Adipocyte (in vitro differentiated cells): Measurements from ENCODE around the gene ROPN1L.
"Not testable (repeated sequence)": the region's sequence is repeated elsewhere in the genome, so short reads cannot be mapped to it uniquely, and the experiment has no call there.

Experiments used
- DNase-seq: peaks from one replicate; pipeline ENCODE4 v3.0.0-alpha.2; 2015; ENCODE audit warnings: low read depth
- H3K27me3 ChIP-seq: replicated peaks from 2 replicates; pipeline ENCODE4 v1.7.0; 2013; ENCODE audit warnings: mild to moderate bottlenecking, low read length, moderate library complexity; ENCODE audit not compliant: control insufficient read depth, insufficient read depth
- H3K36me3 ChIP-seq: 2 replicates; pipeline ENCODE4 v1.7.0; 2013; ENCODE audit warnings: low read length, mild to moderate bottlenecking, moderate library complexity; ENCODE audit not compliant: control insufficient read depth, insufficient read depth, severe bottlenecking
- H3K4me1 ChIP-seq: 2 replicates; pipeline ENCODE4 v1.7.0; 2013; ENCODE audit warnings: mild to moderate bottlenecking, low read length, moderate library complexity; ENCODE audit not compliant: control insufficient read depth, insufficient read depth
- H3K4me3 ChIP-seq: 2 replicates; pipeline ENCODE4 v1.7.0; 2013; ENCODE audit warnings: mild to moderate bottlenecking, low read length, moderate library complexity
- H3K9ac ChIP-seq: 2 replicates; pipeline ENCODE4 v1.7.0; 2013; ENCODE audit warnings: mild to moderate bottlenecking, low read length, moderate library complexity
- H3K9me3 ChIP-seq: 2 replicates; pipeline ENCODE4 v1.7.0; 2013; ENCODE audit warnings: mild to moderate bottlenecking, low read length, moderate library complexity; ENCODE audit not compliant: control insufficient read depth

Gene ROPN1L

DNA sequence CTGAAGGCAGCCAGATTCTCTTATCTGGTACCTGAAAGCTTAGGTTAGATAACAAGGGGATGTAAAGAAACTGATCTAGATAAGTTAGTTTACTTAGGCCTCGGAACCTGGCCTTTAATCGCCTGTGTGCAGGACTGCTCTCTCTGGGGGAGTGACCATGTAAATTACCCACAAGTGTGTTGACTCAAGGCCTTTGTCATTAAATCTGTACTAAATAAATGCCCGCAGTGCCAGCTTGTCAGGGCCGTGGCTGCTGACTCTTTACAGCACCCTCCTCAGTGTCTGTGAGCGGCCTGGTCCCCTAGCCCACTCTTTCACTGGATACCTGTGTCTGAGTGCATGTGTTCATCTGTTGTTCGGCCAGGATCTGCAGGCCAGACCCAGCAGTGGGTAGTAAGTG, 52.8 kb downstream of the ROPN1L start:
- not testable (repeated sequence) for H3K36me3 ChIP-seq, H3K27me3 ChIP-seq, H3K9ac ChIP-seq, H3K4me1 ChIP-seq, DNase-seq, H3K9me3 ChIP-seq, H3K4me3 ChIP-seq

GRCh38 chr5:10497554-10497953, 55.9 kb downstream of the ROPN1L start:
- no peak overlapping the region for H3K9ac ChIP-seq
- H3K4me3 ChIP-seq, result no peak overlapping the region
- DNase-seq, result no peak
- peaks cover 8% of the 10 kb centered on the region for H3K9me3 ChIP-seq
- peaks cover 12% of the 10 kb centered on the region for H3K4me1 ChIP-seq
- no peaks in the 10 kb centered on the region for H3K36me3 ChIP-seq
- H3K27me3 ChIP-seq, result no peaks in the 10 kb centered on the region

DNA sequence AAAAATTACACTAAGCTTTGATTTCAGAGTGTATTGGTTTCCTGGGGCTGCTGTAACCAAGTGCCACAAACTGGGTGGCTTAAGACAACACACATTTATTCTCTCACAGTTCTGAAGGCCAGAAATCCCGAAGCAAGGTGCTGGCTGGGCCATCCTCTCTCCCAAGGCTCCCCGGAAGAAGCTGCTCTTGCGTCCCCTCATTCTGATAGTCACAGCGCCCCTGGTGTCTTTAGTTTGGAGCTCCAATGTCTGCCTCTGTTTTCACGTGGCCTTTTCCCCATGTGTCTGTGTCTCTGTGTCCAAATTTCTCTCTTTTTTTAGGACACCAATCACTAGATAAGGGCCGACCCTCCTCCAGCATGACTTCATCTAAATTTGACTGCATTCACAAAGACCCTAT, 56.7 kb downstream of the ROPN1L start:
- no peaks in the 10 kb centered on the region for H3K27me3 ChIP-seq

DNA sequence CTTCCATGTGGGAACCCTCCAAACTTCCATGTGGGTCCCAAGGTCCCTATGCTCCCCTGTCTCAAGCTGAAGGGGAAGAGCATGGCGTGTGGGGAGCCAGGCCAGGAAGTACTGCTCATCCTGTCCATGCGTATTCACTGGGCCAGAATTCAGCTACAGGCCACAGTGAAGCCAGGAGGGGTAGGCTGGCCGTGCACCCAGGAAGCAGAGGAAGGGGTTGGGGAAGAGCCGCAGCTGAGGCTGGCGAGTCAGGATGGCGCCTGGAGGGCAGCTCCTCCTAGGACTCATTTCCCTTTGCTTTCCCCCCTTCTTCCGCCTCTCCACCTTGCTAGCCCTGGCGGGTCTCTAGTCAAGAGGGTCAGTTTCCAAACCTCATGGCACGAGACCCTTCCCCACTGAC, 57.4 kb downstream of the ROPN1L start:
- Histone ChIP-seq H3K27me3 (no peaks in the 10 kb centered on the region), H3K4me1 (peaks cover 12% of the 10 kb centered on the region), H3K4me3 (no peak overlapping the region), H3K9ac (no peak overlapping the region), H3K36me3 (no peaks in the 10 kb centered on the region), H3K9me3 (peaks cover 8% of the 10 kb centered on the region)
- DNase-seq, result no peak

More for the DNA sequence above, 56.7 kb downstream of the ROPN1L start:
- H3K4me1 ChIP-seq, result peaks cover 12% of the 10 kb centered on the region
- H3K9me3 ChIP-seq, result peaks cover 8% of the 10 kb centered on the region
- H3K36me3 ChIP-seq, result no peaks in the 10 kb centered on the region
- H3K9ac ChIP-seq, result no peak overlapping the region
- H3K4me3 ChIP-seq, result no peak overlapping the region
- DNase-seq, result no peak

DNA sequence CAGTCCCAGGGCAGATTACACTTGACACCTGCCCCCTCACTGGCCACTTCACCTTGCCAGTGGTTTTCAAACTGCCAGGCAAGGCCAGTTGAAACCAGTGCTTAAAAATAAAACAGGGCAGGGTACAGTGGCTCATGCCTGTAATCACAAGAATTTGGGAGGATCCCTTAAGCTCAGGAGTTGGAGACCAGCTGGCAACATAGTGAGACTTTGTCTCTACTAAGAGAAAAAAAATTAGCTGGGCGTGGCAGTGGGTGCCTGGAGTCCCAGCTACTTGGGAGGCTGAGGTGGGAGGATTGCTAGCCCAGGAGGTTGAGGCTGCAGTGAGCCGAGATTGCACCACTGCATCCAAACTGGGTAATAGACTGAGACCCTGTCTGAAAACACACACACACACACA, 58.1 kb downstream of the ROPN1L start:
- DNase-seq, result no peak
- Histone ChIP-seq H3K27me3 (no peaks in the 10 kb centered on the region), H3K4me1 (peaks cover 12% of the 10 kb centered on the region), H3K9me3 (peaks cover 3% of the 10 kb centered on the region), H3K4me3 (no peak overlapping the region), H3K9ac (no peak overlapping the region), H3K36me3 (no peaks in the 10 kb centered on the region)

GRCh38 chr5:10500669-10501068, 59.0 kb downstream of the ROPN1L start:
- DNase-seq, result no peak
- Histone ChIP-seq H3K9me3 (no peaks in the 10 kb centered on the region), H3K4me3 (no peak overlapping the region), H3K4me1 (peaks cover 12% of the 10 kb centered on the region), H3K9ac (no peak overlapping the region), H3K36me3 (no peaks in the 10 kb centered on the region), H3K27me3 (no peaks in the 10 kb centered on the region)

DNA sequence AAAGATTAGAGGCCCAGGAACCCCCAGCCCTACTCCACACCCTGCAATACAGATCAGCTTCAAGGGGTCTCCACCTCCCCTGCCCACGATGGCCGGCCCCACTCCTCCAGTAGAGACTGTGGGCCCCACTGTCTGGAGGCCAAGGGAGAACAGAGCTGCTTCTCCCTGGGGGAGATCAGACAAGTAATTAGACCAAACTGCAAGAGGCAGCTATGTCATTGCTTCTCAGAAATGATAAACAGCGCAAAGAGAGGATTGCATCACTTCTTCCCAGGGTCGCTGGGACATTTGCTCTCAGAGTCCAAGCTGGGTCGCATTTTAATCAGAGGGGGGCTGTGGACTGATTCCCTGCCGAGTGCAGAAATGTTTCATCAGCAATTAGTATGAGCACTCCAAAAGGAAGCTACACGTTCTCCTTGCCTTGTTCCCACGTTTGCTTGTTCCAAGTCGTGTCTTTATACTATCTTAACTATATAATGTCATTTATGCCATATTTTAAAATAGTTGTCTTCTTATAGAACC, 59.9 kb downstream of the ROPN1L start:
- Histone ChIP-seq H3K9me3 (no peaks in the 10 kb centered on the region), H3K27me3 (no peaks in the 10 kb centered on the region), H3K4me1 (peaks cover 12% of the 10 kb centered on the region), H3K4me3 (peak overlapping the region; percentile 15), H3K36me3 (no peaks in the 10 kb centered on the region), H3K9ac (no peak overlapping the region)
- no peak for DNase-seq

DNA sequence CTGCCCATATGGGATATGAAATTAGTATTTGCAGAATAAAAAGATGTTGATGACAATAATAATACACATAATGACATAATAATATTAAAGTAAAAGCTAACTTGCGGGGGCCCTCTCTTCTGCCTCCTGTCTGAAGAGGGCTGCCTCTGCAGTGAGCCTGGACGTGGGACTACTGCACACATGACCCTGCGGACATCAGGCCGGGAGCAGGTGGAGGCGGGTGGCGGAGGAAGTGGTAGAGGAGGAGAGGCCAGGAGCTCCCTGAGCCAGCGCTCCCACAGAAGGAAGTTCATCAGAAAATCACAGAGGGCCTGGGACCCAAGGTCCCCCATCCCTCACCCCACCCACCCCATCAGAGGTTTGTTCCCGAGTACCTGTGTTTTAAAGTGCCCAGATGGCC, 60.5 kb downstream of the ROPN1L start:
- no peak for DNase-seq
- Histone ChIP-seq H3K4me3 (peak overlapping the region; percentile 15), H3K4me1 (peaks cover 12% of the 10 kb centered on the region), H3K27me3 (no peaks in the 10 kb centered on the region), H3K9ac (no peak overlapping the region), H3K36me3 (no peaks in the 10 kb centered on the region), H3K9me3 (no peaks in the 10 kb centered on the region)

DNA sequence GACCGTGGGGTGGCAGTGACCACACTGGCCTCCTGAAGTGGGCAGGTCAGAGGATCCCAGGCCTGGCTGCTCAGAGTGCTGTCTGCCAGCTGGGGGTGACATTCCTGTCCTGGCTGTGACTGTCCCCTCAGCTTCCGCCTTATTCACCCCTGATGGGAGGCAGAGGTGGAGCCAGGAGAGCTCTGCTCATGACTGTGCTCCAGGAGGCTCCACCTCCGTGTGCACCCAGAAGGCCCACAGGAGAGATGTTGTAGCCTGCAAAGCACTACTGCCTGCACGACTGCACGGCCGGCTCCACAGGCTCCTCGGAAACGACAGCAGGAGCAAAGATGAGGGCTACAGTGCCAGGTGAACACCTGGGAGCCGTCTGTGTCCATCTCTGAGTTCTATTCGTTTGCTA, 60.9 kb downstream of the ROPN1L start:
- no peak overlapping the region for H3K4me3 ChIP-seq
- no peak for DNase-seq
- H3K36me3 ChIP-seq, result no peaks in the 10 kb centered on the region
- H3K9me3 ChIP-seq, result no peaks in the 10 kb centered on the region
- peaks cover 12% of the 10 kb centered on the region for H3K4me1 ChIP-seq
- no peaks in the 10 kb centered on the region for H3K27me3 ChIP-seq
- no peak overlapping the region for H3K9ac ChIP-seq

DNA sequence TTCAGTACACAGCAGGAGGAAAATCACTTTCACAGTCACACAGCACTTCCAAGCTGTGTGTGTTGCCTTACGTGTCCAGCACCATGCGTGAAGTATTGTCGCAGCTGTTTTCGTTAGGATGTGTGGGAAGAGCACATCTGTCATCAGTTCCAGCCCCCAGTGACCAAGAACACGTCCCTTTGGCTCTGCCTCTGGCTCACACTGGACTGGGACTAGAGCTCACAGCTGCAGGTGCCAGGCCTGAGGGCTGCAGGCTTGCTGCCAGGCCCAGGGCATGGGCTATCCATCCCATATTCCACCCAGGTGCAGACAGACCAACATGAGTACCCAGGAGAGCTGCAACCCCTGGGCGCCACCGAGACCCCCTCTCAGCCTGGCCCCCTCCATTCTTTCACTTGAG, 61.6 kb downstream of the ROPN1L start:
- no peak for DNase-seq
- H3K36me3 ChIP-seq, result no peaks in the 10 kb centered on the region
- no peak overlapping the region for H3K4me3 ChIP-seq
- H3K9ac ChIP-seq, result no peak overlapping the region
- H3K4me1 ChIP-seq, result peaks cover 12% of the 10 kb centered on the region
- H3K27me3 ChIP-seq, result no peaks in the 10 kb centered on the region
- H3K9me3 ChIP-seq, result no peaks in the 10 kb centered on the region

DNA sequence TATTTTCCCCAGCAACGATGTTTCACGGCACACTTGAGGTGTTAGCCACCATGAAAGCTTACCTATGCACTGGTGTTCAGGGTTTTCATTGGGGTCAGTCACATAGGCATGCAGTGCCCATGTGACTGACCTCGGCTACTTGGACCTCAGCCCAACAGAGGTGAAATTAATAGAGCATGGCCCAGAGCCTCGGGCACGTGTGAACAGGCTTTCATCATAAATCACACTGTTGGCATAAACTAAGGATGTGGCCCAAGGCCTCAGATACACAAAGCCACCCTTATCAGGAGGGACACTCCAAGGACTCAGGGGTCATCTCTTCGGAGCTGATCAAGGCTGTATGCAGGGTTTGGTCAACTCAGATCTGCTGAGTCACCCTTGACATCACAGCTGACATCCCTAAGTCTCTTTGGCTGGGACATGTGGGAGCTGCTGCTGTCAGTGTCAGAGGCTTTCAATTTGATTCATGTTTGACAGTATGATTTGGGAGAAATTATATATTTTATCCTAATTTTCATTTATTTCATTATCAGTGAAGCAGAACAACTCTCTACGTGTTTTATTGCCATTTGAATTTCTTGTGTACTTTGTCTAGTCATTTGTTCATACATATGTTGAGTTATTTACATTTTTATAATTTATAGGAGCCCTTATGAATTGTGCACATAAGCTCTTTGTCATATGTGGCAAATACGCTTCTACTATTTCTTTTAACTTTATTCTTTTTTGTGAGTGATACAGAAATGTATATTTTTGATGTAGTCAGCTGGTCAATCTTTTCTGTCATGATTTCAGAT, 62.5 kb downstream of the ROPN1L start:
- H3K4me3 ChIP-seq, result no peak overlapping the region
- no peaks in the 10 kb centered on the region for H3K36me3 ChIP-seq
- no peak overlapping the region for H3K9ac ChIP-seq
- H3K4me1 ChIP-seq, result peaks cover 12% of the 10 kb centered on the region
- H3K9me3 ChIP-seq, result no peaks in the 10 kb centered on the region
- no peaks in the 10 kb centered on the region for H3K27me3 ChIP-seq
- no peak for DNase-seq
